ENCODE measurements around the gene GPR83. TPM values are rescaled to one million over a fixed set of nuclear protein-coding genes. Genes with fewer than 3 reads are reported as not detected.

Gene GPR83
- total RNA-seq, 2 experiments from 2014 or later, result 0.03 to 0.10 TPM

DNA sequence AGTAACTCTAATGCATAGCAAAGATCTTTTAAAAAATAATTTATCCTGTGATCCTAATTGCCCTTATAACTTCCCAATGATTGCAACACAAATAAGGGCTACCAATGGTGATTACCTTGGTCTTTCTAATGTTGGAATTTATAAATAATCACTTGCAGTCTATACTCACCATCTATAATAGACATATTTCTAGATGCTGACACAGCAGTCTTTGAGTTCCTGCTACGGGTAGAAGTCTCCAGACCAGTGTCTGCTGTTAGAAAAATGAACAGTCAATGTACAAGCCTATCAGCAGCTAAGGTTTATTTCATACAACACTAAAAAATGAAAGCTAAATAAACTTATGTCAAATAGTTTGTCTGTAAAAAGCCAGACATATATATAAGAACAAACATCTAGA lies 44.4 kb upstream of the GPR83 start:
- H3K4me1 ChIP-seq (ENCODE audit: insufficient read depth, low read length, poor library complexity, severe bottlenecking), result no peaks in the 10 kb centered on the region
- intact Hi-C loops (cut with micrococcal nuclease; ENCODE audit: unreplicated experiment), result no loop called here
- no peaks in the 10 kb centered on the region for H3K9me2 ChIP-seq (ENCODE audit: insufficient read depth, low read length)
- peaks cover 78% of the 10 kb centered on the region for H3K36me3 ChIP-seq (ENCODE audit: insufficient read depth, low read length)
- CTCF ChIA-PET (ENCODE audit: unreplicated experiment), result no interaction called here
- no peak overlapping the region for H3K4me2 ChIP-seq (ENCODE audit: low read length)
- no peak for TF ChIP-seq EZH2phosphoT487 (IDR thresholded peaks at IDR 0.05; ENCODE audit: borderline replicate concordance, low read depth, low read length)
- TF ChIP-seq, protein P1, sequence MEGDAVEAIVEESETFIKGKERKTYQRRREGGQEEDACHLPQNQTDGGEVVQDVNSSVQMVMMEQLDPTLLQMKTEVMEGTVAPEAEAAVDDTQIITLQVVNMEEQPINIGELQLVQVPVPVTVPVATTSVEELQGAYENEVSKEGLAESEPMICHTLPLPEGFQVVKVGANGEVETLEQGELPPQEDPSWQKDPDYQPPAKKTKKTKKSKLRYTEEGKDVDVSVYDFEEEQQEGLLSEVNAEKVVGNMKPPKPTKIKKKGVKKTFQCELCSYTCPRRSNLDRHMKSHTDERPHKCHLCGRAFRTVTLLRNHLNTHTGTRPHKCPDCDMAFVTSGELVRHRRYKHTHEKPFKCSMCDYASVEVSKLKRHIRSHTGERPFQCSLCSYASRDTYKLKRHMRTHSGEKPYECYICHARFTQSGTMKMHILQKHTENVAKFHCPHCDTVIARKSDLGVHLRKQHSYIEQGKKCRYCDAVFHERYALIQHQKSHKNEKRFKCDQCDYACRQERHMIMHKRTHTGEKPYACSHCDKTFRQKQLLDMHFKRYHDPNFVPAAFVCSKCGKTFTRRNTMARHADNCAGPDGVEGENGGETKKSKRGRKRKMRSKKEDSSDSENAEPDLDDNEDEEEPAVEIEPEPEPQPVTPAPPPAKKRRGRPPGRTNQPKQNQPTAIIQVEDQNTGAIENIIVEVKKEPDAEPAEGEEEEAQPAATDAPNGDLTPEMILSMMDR (conservative IDR thresholded peaks at IDR 0.05; ENCODE audit: low read length), result no peak
- POLR2A ChIA-PET, result interaction anchor here (1.1 kb wide), 1 partner anchor 44 kb away, joined by 3 read pairs; no protein-coding TSS in a partner anchor
- no peak overlapping the region for H3K4me3 ChIP-seq (ENCODE audit: low read depth, low read length, poor library complexity, severe bottlenecking)
- no TSS peak for BruUV-seq (replicated peaks)
- H2AFZ ChIP-seq (ENCODE audit: low read length), result no peak overlapping the region
- no peaks in the 10 kb centered on the region for H3K9me3 ChIP-seq (ENCODE audit: low read length)
- H4K20me1 ChIP-seq (ENCODE audit: insufficient read depth, low read length), result no peaks in the 10 kb centered on the region
- DNase-seq (ENCODE audit: low spot score), result no peak
- H3K79me2 ChIP-seq (ENCODE audit: insufficient read depth, low read depth, low read length), result no peaks in the 10 kb centered on the region
- no peak overlapping the region for H3K27ac ChIP-seq (ENCODE audit: low read depth, low read length, poor library complexity, severe bottlenecking)

DNA sequence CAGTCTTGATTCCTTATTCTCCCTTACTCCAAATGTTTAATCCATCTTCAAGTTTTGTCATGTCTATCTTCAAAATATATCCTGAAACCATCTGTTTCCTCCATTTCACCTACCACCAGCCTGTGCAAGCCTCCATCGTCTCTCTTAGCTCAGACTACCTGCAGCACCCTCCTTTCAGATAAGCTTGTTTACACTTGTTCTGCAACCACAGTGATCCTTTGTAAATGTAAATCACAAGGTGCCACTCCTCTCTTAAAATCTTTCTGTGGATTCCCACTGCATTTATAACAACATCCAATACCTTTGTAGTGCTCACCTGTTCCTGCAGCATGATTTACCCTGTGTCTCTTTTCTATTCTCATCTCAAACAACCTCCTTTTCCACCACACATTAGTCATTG lies 31.8 kb upstream of the GPR83 start:
- BruUV-seq (replicated peaks), result no TSS peak
- no peaks in the 10 kb centered on the region for H4K20me1 ChIP-seq (ENCODE audit: insufficient read depth, low read length)
- POLR2A ChIA-PET, result interaction anchor here (1.4 kb wide), 1 partner anchor 17 kb away, joined by 5 read pairs; no protein-coding TSS in a partner anchor
- TF ChIP-seq, protein P1 (conservative IDR thresholded peaks at IDR 0.05; ENCODE audit: low read length), result no peak
- no peak for TF ChIP-seq EZH2phosphoT487 (IDR thresholded peaks at IDR 0.05; ENCODE audit: borderline replicate concordance, low read depth, low read length)
- intact Hi-C loops (cut with micrococcal nuclease; ENCODE audit: unreplicated experiment), result no loop called here
- no peak overlapping the region for H3K4me2 ChIP-seq (ENCODE audit: low read length)
- H3K9me2 ChIP-seq (ENCODE audit: insufficient read depth, low read length), result no peaks in the 10 kb centered on the region
- H3K4me3 ChIP-seq (ENCODE audit: low read depth, low read length, poor library complexity, severe bottlenecking), result no peak overlapping the region
- no peaks in the 10 kb centered on the region for H3K9me3 ChIP-seq (ENCODE audit: low read length)
- H3K27ac ChIP-seq (ENCODE audit: low read depth, low read length, poor library complexity, severe bottlenecking), result no peak overlapping the region
- no peaks in the 10 kb centered on the region for H3K4me1 ChIP-seq (ENCODE audit: insufficient read depth, low read length, poor library complexity, severe bottlenecking)
- H3K79me2 ChIP-seq (ENCODE audit: insufficient read depth, low read depth, low read length), result no peaks in the 10 kb centered on the region
- no peak for DNase-seq (ENCODE audit: low spot score)
- H3K36me3 ChIP-seq (ENCODE audit: insufficient read depth, low read length), result peaks cover 78% of the 10 kb centered on the region
- CTCF ChIA-PET (ENCODE audit: unreplicated experiment), result no interaction called here
- H2AFZ ChIP-seq (ENCODE audit: low read length), result no peak overlapping the region

DNA sequence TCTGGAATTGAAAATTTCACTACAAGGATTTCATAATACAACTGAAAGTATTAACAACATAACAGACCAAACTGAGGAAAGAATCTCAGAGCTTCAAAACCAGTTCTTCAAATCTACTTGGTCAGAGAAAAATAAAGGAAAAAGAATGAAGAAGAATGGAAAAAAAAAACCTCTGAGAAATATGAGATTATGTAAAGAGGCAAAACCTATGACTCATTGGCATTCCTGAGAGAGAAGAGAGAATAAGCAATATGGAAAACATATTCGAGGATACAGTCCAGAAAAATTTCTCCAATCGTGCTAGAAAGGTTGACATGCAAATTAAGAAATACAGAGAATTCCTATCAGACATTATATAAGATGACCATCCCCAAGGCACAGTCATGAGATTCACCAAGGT lies 23.4 kb upstream of the GPR83 start:
- POLR2A ChIA-PET, result interaction anchor here (0.7 to 1.8 kb wide), 2 partner anchors 9 to 103 kb away, joined by 5 read pairs; no protein-coding TSS in a partner anchor

More for the DNA sequence above, 23.4 kb upstream of the GPR83 start:
- no peak overlapping the region for H2AFZ ChIP-seq (ENCODE audit: low read length)
- H4K20me1 ChIP-seq (ENCODE audit: insufficient read depth, low read length), result no peaks in the 10 kb centered on the region
- no peak overlapping the region for H3K4me2 ChIP-seq (ENCODE audit: low read length)
- no peaks in the 10 kb centered on the region for H3K4me1 ChIP-seq (ENCODE audit: insufficient read depth, low read length, poor library complexity, severe bottlenecking)
- no peaks in the 10 kb centered on the region for H3K79me2 ChIP-seq (ENCODE audit: insufficient read depth, low read depth, low read length)
- H3K27ac ChIP-seq (ENCODE audit: low read depth, low read length, poor library complexity, severe bottlenecking), result no peak overlapping the region
- H3K36me3 ChIP-seq (ENCODE audit: insufficient read depth, low read length), result peaks cover 88% of the 10 kb centered on the region
- H3K9me3 ChIP-seq (ENCODE audit: low read length), result no peaks in the 10 kb centered on the region
- intact Hi-C loops (cut with micrococcal nuclease; ENCODE audit: unreplicated experiment), result no loop called here
- H3K4me3 ChIP-seq (ENCODE audit: low read depth, low read length, poor library complexity, severe bottlenecking), result no peak overlapping the region
- no TSS peak for BruUV-seq (replicated peaks)
- no peak for DNase-seq (ENCODE audit: low spot score)
- CTCF ChIA-PET (ENCODE audit: unreplicated experiment), result interaction anchor here (0.8 kb wide), 1 partner anchor 22 kb away, joined by 3 read pairs; no protein-coding TSS in a partner anchor
- no peaks in the 10 kb centered on the region for H3K9me2 ChIP-seq (ENCODE audit: insufficient read depth, low read length)
- no peak for TF ChIP-seq EZH2phosphoT487 (IDR thresholded peaks at IDR 0.05; ENCODE audit: borderline replicate concordance, low read depth, low read length)
- TF ChIP-seq, protein P1 (conservative IDR thresholded peaks at IDR 0.05; ENCODE audit: low read length), result no peak
